Psoas muscle (tissue), 8 donors: ENCODE results near the gene BCAS3. TPM values are rescaled to one million over a fixed set of nuclear protein-coding genes. Genes with fewer than 3 reads are reported as not detected.

Experiments
- ATAC-seq, 4 donors: fragments of 200-7000 bp; cut with Tn5 transposase; one replicate each; pipeline ENCODE4 v1.9.1; 2020; ENCODE audit warnings: moderate library complexity in 3 of 4, mild to moderate bottlenecking in 2 of 4
- DNase-seq, 2 donors: peaks; one replicate each; pipeline ENCODE4 v3.0.0-alpha.2; 2020
- H3K27ac ChIP-seq: fragments of 200-600 bp; one replicate; pipeline ENCODE4 v1.8.0; 2022
- H3K27me3 ChIP-seq, 3 donors: fragments of 200-600 bp in 1 of 3; one replicate each; pipeline versions ENCODE4 v1.6.1 to v1.8.0; 2013 to 2022; ENCODE audit warnings: low read length in 2 of 3, mild to moderate bottlenecking in 2 of 3, moderate library complexity in 1 of 3; ENCODE audit not compliant: insufficient read depth in 3 of 3
- H3K36me3 ChIP-seq, 2 donors: fragments of 200-600 bp in 1 of 2; one replicate each; pipeline versions ENCODE4 v1.6.1 to v1.8.0; 2013 to 2022; ENCODE audit warnings: low read depth in 1 of 2, mild to moderate bottlenecking in 1 of 2, moderate library complexity in 1 of 2; ENCODE audit not compliant: insufficient read depth in 1 of 2
- H3K4me1 ChIP-seq: fragments of 200-600 bp; one replicate; pipeline ENCODE4 v1.8.0; 2022
- H3K4me3 ChIP-seq: fragments of 200-600 bp; one replicate; pipeline ENCODE4 v1.8.0; 2022; ENCODE audit warnings: mild to moderate bottlenecking
- H3K9me3 ChIP-seq: fragments of 200-600 bp; one replicate; pipeline ENCODE4 v1.8.0; 2022
- WGBS, 3 donors: extraction: QIAGEN DNeasy Blood & Tissue Kit; methylation state at CpG; one replicate each; pipeline versions ENCODE4 v1.1.6 to v1.1.7; 2013; 5-methylcytosine and 5-hydroxymethylcytosine counted together
- intact Hi-C, 2 donors: fragments of 100-400 bp; cut with DNase I; formaldehyde crosslinking; loops; one replicate each; pipeline versions ENCODE4 v1.11.0 to v1.14.2; 2022
- polyA plus RNA-seq, 3 donors: library from polyadenylated mRNA; stranded (reverse); fragments of 200-250 nt; gene quantifications; one replicate each; pipeline ENCODE4 v1.2.3, GENCODE V29; 2013
- total RNA-seq, 4 donors: library from RNA; stranded (reverse); fragmentation: NEBNext Ultra II Directional in 2 of 4; extraction: Animal tissue kit (Norgen Biotek cat#: 25700) in 2 of 4; gene quantifications; one replicate each; pipeline versions ENCODE4 v1.2.1 to v1.2.4, GENCODE V29; 2021 to 2023
- TF ChIP-seq, protein P1 (sequence below): fragments of 200-600 bp; IDR thresholded peaks from one replicate; pipeline ENCODE4 v1.8.0; 2022; ENCODE audit warnings: antibody characterized with exemption
- donor health status: healthy with polysubstance abuse.
- donor health status: DM: no; HTN: no; CAD: no; lungs with moderate emphysema.
- donor health status: Bipolar disorder and iron deficiency.
- donor health status: healthy.
- donor health status: DM: yes; HTN: yes; CAD: no.
- donor health status: DM: no; HTN: no; CAD: no.
- donor health status: DM: no; HTN: no; CAD: no.
- donor health status: DM: yes; HTN: yes; CAD: no.

Gene BCAS3
- total and polyA plus RNA-seq, 7 donors: 2.4 to 28.8 (median 15.0) TPM

- Histone ChIP-seq H3K27me3 (peaks cover 2 to 93% (median 61%) of the 10 kb centered on the region in 3 donors), H3K4me3 (peak overlapping the region; percentile 77), H3K4me1 (peaks cover 31% of the 10 kb centered on the region), H3K9me3 (no peaks in the 10 kb centered on the region), H3K36me3 (no peaks in the 10 kb centered on the region), H3K27ac (peak overlapping the region; percentile 50)
- TF ChIP-seq, protein P1, sequence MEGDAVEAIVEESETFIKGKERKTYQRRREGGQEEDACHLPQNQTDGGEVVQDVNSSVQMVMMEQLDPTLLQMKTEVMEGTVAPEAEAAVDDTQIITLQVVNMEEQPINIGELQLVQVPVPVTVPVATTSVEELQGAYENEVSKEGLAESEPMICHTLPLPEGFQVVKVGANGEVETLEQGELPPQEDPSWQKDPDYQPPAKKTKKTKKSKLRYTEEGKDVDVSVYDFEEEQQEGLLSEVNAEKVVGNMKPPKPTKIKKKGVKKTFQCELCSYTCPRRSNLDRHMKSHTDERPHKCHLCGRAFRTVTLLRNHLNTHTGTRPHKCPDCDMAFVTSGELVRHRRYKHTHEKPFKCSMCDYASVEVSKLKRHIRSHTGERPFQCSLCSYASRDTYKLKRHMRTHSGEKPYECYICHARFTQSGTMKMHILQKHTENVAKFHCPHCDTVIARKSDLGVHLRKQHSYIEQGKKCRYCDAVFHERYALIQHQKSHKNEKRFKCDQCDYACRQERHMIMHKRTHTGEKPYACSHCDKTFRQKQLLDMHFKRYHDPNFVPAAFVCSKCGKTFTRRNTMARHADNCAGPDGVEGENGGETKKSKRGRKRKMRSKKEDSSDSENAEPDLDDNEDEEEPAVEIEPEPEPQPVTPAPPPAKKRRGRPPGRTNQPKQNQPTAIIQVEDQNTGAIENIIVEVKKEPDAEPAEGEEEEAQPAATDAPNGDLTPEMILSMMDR: no peak
- WGBS, 3 donors: 1 to 2% (median 2%) methylated on average over 25 to 90 of the region's 90 CpGs
- intact Hi-C loops: loop anchor here in 1 of 2 donors (5.0 kb wide), 1 partner anchor 398 kb away; no protein-coding TSS in a partner anchor
- no peak for DNase-seq
- peak in 1 of 4 donors; percentile 2 for ATAC-seq
Measured at GRCh38 chr17:61400066-61400716, 722.5 kb downstream of the BCAS3 start.

DNA sequence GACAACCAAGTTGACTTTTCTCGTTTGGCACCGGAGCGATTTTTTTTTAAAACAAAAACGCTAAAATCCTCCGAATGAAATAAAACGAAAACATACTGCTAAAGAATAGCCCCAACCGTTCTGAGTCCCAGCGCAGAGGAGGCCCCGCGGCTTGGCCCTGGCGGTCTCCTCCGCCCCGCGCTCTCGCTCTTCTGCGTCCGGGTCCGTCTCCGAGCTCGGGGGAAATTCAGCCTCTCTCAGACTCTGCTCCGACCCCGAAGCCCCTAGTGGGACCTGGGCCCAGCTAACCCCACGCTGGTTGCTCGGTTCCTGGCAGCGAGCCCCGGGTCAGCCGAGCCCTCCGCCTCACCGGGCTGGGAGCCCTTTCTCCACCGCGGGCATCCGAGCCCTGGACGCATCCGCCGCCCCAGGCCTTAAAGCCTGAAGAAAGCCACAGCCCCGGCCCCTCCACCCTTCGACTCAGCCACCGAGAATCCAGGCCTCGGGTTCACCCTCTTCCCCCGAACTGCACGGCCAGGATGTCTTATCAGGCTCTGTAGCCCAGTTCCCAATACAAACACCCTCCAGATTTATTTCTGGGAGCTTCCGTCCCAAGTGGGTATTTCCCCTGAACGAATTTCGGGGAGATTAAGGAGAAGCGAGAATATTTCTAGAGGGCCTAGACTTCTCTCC lies 723.2 kb downstream of the BCAS3 start:
- Histone ChIP-seq H3K27me3 (peaks cover 2 to 93% (median 65%) of the 10 kb centered on the region in 3 donors), H3K4me1 (peaks cover 33% of the 10 kb centered on the region), H3K27ac (peak overlapping the region; percentile 50), H3K9me3 (no peaks in the 10 kb centered on the region), H3K36me3 (no peaks in the 10 kb centered on the region), H3K4me3 (peak overlapping the region; percentile 77)
- intact Hi-C loops: loop anchor here in 1 of 2 donors (5.0 kb wide), 1 partner anchor 399 kb away; no protein-coding TSS in a partner anchor
- ATAC-seq: no peak
- no peak for DNase-seq
- TF ChIP-seq, protein P1: no peak
- WGBS, 3 donors: 22 to 32% (median 30%) methylated on average over 41 to 45 of the region's 45 CpGs

DNA sequence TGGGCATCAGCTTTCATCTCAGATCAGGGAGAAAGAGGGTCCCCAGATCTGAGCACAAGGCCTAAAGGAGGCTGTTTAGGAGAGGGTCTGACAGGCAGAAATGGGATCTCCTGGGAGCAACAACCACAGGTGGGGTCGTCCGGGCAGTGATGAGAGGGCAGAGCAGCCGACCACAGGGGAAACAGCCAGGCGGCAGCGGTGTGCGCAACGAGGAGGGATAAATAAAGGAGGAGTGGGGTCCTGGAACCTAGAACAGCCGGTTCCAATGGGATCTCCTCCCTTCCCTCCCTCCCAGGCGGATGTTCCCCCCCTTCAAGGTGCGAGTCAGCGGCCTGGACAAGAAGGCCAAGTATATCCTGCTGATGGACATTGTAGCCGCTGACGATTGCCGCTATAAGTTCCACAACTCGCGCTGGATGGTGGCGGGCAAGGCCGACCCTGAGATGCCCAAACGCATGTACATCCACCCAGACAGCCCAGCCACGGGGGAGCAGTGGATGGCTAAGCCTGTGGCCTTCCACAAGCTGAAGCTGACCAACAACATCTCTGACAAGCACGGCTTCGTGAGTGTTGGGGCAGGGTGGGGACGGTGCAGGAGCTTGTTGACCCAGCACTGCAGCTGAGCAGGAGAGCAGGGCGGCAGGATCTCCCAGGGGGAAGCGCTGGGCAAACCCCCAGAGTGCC lies 723.9 kb downstream of the BCAS3 start:
- Histone ChIP-seq H3K4me1 (peaks cover 33% of the 10 kb centered on the region), H3K27ac (peak overlapping the region; percentile 50), H3K27me3 (peaks cover 2 to 92% (median 62%) of the 10 kb centered on the region in 3 donors), H3K4me3 (peak overlapping the region; percentile 77), H3K9me3 (no peaks in the 10 kb centered on the region), H3K36me3 (no peaks in the 10 kb centered on the region)
- intact Hi-C loops: loop anchor here in 1 of 2 donors (5.0 kb wide), 1 partner anchor 399 kb away; no protein-coding TSS in a partner anchor
- TF ChIP-seq, protein P1: no peak
- no peak for DNase-seq
- WGBS, 3 donors: 69 to 72% (median 71%) methylated on average over 22 to 25 of the region's 25 CpGs
- ATAC-seq: no peak

DNA sequence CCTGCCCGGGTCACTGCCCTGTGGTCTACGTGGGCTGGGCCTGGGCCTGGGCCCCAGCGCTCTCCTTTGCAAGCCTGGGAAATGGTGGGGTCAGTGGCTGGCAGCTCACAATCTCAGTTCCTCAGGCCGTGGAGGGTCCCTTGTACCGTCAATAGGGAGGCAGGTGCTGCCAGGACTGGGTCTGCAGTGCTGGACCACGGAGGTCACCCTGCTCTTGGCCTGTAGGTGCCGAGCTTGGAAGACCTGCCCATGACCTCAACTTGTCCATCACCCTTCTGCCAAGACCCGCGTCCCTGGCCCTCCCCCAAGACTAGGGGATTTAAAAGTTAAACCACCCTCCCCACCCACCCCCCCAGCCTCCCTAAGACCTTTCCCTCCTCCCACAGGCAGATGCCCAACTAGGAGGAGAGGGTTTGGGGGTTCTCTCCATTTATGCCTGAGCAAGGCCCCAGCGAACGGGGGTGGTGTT lies 724.5 kb downstream of the BCAS3 start:
- no peak for DNase-seq
- intact Hi-C loops: loop anchor here in 1 of 2 donors (5.0 kb wide), 1 partner anchor 400 kb away; no protein-coding TSS in a partner anchor
- H3K4me1 ChIP-seq: peaks cover 29% of the 10 kb centered on the region

More for the DNA sequence above, 724.5 kb downstream of the BCAS3 start:
- 66 to 79% (median 77%) methylated on average over 11 of the region's 11 CpGs for WGBS, 3 donors
- H3K36me3 ChIP-seq: no peaks in the 10 kb centered on the region
- ATAC-seq: no peak
- peaks cover 2 to 86% (median 59%) of the 10 kb centered on the region in 3 donors for H3K27me3 ChIP-seq
- H3K9me3 ChIP-seq: no peaks in the 10 kb centered on the region
- H3K27ac ChIP-seq: peak overlapping the region; percentile 27
- TF ChIP-seq, protein P1: no peak
- H3K4me3 ChIP-seq: peak overlapping the region; percentile 77
